ENCODE data around the gene THBS2.
"Not testable (repeated sequence)": the region's sequence is repeated elsewhere in the genome, so short reads cannot be mapped to it uniquely, and the experiment has no call there.

THBS2 gene

DNA sequence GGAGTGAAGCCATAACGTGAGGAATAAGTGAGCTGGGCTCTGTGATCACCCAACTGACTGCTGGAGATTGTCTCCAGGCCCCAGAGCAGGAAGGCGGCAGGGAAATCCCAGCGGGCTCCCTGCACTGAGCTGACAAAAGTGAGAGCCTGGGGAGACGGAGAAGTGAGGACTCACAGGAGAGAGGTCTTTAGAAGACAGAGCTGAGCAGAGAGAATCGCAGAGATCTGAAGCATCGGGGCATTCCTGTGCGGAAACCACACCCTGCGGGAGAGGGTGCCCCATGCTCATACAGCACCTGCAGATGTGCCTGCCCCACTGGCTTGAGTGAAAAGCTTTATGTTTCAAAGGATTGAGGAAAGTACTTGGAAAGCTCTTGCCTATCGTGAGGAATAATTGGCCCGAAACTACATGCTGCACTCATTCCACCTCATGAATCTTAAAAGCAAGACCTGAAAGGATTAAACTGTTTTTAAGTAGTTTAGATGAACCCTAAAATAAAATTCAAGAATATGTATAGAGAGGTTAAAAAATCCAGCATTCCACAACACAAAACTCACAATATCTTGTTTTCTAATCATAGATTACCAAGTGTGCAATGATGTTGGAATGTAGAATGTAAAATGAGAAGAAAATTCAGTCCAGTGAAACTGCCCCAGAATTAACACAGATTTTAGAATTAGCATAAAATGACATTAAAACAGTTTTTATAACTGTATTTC is 17.7 kb upstream of the THBS2 start:
- DNase-seq, result no peak

DNA sequence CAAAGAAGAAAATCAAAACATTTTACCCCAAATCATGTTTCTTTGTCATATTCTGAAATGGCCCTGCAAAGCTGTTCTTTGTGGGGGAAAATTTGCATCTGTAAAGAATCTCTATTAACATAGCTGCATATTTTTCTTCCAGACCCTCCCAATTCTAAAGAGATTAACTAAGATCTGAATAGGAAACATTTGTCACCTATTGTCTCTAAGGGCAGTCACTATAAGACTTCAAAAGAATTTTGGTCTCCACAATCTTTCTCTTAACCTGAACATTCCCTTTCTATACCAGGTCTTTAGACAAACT is 16.4 kb upstream of the THBS2 start:
- not testable (repeated sequence) for DNase-seq

DNA sequence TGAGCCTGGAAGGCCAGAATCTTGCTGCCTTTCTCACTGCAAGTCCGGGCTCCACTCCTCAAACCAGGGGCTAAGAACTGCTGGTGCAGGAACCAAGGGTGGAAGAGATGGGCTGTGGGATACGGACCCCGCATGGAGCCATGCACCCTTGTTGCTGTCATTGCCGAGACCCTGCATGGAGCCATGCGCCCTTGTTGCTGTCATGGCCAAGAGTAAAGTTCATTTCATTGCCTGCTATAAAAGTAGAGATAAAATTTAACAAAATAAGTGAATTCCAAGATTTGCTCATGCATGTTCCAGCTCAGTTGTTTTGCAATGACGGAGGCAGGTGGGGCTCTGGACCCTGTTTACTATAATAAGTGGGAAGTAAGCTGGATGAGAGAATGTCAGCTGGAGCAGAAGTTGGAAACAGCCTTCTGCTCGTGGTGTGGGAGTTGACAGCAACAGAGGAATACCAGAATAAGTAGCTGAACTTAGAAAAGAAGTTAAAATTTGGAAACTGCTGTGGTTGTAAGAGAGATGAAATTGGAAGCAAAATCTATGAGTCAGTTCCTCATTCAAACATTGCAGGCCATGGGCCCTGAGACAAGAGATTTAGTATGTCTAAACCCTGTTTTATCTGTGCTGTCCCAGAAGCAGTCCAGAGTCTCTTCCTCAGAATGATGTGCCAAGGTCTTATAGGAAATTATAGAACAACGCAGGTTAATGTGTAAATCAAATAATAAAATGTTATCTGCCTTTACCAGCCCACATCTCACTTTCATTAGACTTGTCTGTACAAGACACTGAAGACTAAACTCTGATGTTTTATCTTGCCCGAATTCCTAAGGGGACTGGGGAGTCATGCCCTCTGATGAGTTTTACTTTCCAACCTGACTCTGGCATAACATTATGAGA is 15.8 kb upstream of the THBS2 start:
- DNase-seq, result no peak

DNA sequence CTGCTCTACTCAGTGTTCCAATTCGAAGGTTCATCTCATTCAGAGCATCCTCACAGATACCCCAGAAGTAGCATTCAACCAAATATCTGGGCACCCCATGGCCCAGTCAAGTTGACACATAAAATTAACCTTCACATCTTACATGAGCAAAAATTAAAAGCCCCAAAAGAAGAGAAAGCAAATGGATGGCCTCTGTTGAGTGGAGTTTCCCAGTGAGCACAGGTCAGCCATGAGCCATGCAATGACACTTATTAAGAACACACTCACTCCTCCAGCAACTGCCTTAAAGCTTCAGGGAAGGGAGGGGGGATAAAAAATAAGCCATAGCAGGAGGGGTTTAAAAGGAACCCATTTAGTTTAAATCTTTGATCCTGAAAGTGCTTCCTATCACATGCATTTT is 14.6 kb upstream of the THBS2 start:
- no peak for DNase-seq

DNA sequence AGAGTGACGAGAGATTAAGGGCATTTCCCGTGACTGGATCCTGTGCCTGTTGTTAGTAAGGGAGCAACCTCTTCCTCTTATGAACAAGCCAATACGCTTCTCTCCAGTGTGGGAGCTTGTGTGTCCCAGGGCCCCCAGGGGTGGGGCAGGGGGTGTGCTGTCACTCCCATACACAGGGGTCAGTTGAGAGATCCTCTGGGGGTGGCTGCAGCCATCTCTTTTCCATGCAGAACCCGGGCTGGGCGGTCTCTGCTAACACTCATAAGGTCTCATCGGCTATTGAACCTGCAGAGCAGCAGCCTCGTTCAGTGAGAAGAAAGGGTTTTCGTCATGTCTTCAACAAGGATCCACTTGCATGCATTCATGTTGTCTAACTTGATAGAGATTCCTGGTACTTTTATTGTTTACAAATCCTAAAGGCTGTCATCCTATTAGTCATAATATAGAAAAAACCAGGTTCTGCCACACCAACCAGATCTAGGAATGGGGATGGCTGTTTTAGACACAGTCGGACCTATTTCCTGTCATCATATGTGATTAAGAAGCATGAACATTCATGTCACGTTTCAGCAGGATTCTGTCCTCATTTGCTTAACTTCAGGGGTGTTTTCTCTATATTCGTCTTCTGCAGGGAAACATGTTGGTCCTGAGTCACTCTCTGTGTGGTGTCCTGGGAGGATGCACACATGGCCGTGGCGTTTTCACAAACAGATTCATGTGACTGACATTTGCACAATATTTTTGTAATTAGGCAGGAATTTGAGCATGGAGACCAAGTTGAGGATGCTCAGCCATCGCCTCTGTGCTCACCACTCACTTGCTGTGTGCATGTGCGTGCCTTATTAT is 13.3 kb upstream of the THBS2 start:
- DNase-seq, result no peak

DNA sequence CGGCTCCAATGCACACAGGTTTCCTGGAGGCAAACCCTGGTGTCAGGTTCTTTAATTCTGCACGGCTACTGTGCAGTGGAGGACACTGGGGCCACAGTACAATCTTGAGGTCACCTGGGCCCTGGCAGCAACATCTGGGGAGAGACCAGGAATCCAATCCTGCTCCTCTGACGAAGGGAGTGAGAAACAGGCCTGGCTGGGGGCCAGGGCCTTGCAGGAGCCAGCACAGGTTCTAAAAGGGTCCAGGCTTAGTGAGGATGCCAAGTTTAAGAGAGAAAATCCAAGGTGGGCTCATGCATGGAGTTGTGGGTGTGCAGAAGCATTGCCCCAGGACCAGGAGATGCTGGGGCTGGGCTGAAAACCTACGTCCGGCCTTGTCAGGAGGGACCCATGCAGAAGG is 12.6 kb upstream of the THBS2 start:
- no peak for DNase-seq

DNA sequence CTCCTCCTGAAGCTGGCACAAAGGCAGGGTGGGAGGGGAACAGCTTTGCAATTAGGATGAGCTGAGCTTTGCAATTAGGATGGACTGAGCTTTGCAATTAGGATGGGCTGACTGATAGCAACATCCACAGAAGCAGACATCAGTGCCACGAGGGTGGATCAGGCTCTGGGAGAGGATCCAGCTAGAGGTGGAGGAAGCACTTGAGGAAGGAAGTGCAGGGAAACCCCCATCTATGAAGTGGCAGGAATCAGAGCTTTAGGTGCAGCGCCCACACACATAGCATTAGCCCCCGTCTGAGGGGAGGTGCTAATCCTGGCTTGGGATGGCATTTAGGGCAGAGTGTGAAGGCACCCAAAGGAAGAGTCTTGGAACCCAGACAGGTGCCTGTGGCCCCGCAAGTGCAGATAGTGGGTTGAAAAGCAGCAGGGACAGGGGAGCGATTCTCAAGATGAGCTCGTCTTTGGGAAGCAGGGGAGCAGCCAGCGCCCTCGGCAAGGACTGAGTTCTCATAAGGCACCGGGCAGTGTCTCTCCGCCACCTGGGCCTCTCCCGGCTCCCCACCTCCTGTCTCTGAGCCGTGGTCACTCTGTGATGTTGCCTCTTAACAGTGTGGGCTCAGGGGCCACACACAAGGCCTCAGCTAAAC is 12.0 kb upstream of the THBS2 start:
- DNase-seq, result no peak

DNA sequence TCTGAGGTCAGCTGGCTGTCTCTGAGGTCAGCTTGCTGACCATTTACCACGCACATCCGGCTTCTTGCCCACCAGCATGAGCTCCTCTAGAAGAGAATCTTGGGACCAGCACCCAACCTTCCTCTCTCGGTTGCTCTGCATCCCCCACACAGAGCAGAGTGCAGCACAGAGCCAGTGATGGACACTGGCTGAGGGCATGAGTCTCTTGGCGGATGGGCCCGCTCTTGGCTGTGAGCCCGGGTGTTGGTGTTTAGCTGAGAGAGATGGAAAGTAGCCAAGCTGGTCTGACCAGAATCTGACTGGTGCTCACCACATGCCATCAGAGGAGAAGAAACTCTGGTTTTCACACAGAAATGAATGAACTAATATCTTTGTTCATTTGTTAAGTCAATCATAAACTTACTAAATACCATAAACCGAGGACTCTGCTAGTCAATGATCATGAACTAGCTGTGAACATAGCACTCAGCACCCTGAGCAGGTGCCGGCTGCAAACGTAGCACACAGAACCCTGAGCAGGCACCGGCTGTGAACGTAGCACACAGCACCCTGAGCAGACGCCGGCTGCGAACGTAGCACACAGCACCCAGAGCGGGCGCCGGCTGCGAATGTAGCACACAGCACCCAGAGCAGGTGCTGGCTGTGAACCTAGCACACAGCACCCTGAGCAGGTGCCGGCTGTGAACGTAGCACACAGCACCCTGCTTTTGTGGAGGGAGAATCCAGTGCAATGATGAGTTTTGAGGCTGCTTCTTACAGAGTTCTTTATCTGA is 10.4 kb upstream of the THBS2 start:
- DNase-seq, result no peak

DNA sequence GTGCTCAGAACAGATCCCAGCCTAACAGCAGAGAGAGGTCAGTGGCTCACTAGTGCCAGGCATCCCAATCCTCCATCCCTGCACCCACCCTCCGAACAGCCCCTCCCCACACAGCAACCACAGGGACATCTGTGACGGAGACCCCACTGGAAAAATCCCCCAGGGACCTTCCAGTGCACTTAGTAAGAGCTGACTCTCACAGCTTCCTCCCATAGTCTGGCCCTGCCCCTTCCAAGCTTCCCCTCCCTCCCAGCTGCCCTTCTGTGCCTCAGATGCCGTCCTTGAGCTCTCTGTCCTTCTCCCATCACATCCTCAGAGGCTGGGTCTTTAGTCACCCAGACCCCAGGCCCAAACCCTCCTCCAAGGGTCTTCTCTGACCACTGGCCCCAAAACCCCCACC is 9.7 kb upstream of the THBS2 start:
- DNase-seq, result no peak

DNA sequence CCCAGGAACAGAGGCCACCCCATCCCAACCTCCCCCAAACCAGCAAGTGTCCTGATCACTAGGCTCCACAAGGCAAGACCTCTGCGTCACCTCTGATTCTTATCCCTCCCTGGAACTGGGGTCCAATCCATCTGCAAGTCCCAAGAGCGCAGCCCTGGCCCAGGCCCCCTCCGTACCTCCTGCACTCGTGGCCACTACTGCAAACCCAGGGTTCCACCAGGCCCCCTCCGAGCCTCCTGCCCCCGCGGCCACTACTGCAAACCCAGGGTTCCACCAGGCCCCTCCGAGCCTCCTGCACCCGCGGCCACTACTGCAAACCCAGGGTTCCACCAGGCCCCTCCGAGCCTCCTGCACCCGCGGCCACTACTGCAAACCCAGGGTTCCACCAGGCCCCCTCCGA is 9.0 kb upstream of the THBS2 start:
- not testable (repeated sequence) for DNase-seq

DNA sequence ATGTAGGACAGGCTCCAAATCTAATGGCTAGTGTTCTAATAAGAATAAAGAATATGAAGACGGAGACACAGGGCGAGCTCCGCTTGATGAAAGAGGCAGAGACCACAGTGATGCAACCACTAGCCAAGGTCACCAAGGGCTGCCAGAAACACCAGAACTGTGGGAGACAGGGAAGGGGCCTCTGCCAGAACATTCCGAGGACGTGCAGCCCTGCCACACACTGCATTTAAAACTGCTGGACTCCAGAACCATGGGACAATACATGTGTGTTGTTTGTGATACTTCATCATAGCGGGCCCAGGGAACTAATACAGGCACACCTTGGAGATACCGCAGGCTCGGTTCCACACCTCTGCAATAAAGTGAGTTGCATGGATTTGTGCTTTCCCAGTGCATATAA is 2.9 kb upstream of the THBS2 start:
- DNase-seq, result no peak

DNA sequence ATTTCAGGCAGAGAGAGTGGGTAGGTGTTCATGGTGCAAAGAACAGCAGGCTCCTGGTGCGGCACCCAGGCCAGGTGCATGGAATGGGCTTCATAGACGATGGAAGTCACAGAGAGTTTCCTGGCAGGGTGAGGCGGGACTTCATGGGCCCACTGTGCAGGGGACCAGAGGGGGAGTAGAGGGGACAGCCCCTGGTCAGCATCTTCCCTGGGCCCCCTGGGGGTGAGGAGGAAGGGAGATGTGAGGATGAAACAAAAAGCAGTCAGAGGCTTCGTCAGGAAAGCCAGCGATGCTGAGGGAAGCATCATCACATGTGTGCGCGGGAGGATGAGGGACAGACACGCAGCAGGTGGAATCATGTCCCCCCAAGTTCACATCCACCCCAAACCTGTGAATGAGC is 2.4 kb upstream of the THBS2 start:
- no peak for DNase-seq

DNA sequence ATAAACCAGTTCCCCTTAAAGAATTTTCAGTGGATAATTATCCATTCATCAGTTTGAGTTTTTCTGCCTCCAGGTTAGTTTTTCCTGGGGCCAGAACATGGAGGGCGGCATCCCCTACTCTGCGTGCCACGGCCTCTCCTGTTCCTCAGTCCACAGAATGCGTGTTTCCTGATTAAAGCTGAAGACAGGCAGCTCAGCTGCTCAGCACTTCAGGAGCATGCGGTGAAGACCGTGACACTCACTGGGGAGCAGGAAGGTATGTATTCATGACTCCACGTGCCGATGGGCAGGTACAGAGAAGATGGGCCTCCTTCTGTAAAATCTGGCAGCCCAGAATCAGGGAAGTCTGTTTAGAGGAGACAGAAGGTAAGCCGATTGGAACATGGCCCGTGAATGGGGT is 2.0 kb upstream of the THBS2 start:
- no peak for DNase-seq

DNA sequence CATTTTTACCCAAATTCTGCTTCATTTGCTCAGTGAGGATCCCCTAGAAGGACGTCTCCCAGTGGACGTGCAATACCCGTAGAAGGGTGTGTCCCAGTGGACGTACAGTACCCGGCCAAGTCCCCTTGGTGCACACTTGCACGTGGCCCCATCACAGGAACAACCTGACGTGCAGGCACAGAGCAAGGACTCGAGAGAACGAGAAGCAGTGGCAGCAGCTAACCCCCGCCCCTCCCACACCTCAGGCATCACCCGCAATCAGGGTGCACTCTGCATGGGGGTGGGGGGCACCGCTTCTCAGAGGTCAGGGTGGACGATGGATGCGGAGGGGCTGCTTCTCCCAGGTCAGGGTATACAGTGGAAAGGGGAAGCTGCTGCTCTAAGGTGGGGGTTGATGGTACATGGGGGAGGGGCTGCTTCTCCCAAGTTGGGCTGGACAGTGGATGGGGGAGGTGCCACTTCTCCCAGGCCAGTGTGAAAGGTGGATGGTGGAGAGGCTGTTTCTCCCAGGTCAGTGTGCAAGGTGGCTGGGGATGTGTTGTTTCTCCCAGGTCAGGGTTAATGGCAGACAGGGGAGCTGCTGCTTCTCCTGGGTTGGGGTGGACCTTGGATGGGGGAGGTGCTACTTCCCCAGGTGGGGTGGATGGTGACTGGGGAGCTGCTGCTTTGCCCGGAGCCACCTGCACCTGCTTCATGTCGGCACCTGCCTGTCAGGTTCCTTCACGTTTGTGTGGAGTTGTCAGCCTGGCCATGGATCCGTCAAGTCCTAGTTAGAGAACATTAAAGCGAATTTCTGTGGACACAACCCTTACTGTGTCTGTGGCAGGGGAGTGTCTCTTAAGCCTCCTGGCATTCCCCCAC is 1.0 kb upstream of the THBS2 start:
- no peak for DNase-seq

DNA sequence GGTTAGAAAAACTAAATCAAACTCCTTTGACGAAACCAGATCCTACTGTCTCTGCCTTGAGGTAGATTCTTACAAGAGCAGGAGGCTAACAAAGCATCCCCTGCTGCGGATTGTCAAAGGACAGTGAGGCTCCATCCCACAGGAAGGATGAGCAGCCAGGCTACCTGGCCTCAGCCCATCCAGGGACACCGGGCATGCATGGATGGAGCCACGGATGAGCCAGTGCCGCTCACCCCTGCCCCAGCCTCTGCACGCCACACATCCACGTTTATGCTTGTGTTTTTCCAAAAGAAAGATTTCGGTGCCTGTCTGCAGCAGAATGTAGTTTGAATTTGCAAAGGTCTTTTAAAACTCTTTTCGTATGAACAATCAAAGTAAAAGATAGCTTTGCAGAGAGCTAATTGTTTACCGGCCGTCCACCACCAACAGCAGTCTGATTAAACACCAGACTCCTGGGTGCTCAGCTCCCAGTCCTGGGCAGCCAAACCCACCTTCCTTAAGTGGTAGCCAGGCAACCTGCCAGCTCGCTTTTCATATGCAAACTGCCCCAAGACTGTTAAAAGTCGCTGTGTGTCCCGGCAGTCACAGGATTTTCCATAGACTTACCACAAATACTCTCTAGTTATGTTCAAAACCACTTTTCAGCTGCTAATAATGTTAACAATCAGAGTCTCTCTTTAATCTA is 999 bp downstream of the THBS2 start:
- no peak for DNase-seq

DNA sequence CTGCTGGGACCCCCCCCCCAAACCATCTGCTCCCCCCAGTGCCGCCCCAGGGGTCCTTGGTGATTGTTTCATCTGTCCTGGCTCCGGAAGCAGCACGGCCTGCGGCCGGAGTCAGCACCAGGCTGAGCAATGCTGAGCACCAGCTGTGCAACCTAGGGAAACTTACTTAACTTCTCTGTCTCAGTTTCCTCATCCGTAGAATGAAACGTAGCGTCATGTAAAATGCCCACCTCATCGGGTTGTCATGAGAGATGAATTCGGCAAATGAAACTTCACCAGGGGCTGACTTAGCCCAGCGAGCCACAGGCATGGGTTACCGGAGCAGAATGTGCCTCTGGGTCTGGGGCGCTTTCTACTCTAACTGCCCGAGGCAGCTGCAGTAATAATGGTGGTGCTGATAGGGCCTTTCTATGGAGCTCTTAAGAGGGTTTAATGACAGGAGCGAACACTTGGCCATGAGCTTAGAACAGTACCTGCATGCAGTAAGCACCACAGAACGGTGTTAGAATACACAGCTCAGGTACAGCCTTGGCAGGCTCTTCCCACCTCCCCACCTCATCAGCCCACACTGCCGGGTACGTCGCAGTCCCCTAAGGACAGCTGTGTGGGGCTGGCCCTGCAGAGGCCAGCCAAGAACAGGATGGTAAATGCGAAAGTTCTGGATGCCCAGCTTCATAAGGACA is 1.7 kb downstream of the THBS2 start:
- no peak for DNase-seq

DNA sequence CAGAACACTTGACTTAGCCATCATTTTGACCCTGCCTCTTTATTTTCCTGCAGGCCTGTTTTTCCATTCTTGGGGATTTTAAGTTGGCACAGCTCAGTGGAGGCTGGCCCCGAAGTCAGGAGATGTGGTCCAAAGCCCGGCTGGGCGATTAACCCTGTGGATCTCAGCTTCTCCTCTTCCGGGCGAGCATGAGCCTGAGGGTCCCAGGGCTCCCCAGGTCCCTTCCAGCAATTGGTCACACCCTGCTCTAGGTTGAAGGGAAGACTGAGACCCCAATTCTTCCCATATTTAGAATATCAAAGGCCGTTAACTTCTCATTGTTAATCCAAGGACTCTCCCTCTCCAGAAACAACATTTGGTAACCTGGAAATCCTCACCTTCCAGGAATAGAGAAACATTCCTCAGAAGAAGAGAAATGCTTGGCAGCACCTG is 2.3 kb downstream of the THBS2 start:
- DNase-seq, result no peak

DNA sequence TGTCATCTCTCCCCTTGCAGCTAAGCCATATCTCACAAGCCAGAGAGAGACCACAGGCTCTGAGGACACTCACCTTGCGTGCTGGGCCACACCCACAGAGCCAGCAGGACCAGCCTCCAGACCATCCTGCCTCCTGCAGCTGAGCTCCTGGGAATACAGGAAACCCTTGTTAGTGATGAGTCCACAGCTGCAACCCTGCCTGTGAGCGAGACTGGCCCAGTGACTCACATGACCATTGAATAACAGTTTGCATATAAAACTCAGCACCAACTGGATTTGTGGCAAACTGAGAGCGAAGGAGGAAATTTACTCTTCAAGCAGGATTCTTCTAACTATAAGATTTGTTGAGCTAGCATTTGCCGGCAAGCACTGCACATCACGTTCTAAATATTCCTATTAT is 3.0 kb downstream of the THBS2 start:
- DNase-seq, result no peak

DNA sequence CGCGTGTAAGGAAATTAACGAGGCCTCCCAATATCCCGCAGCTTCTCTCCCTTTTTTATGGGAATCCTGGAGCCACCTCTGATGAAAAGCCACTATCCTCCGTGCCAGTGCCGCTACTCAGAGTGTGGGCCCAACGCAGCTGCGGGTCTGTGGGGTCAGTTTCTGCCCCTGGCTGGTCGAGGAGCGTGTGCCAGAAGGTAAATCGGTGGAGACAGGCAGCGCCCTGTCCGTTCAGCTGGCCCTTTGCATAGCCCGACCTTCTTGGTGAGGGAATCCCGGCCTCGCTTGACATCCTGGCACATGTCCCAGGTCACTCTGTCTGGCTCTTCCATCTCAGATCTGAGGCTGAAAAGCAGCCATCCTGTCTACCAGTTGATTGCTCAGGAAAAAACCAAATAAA is 4.6 kb downstream of the THBS2 start:
- DNase-seq, result no peak

DNA sequence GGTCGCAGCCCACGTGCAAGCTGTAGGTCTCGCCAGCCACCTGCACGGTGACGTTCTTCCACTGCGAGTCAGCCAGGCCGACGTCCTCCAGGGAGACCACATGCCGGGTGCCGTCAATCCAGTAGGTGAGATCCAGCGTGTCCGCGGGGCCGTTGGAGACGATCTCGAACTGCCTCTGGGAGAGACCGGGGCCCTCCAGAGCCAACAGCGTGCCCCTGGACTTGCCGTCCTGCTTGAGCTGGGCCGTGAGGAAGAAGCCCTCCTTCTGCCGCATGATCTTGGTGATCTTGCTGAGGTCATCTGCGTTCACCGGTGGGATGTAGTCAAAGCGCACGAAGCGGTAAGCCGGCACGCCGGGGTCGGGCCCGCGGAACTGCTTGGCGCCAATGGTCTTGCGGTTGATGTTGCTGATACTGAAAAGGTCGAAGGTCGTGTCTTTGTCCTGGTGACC is 5.1 kb downstream of the THBS2 start:
- DNase-seq, result no peak

All from bone marrow (tissue), 2 donors.